NCI-H345 treated with DMSO at 0.1 percent for 48 hours (cell line): ENCODE data around the gene PCSK5.
"Not testable (repeated sequence)": the region's sequence is repeated elsewhere in the genome, so short reads cannot be mapped to it uniquely, and the experiment has no call there.

ENCODE experiments used
- DNase-seq: peaks from one replicate; lab custom pipeline; 2025; ENCODE audit not compliant: unreplicated experiment; lab: John Stamatoyannopoulos, UW

The PCSK5 gene

DNA sequence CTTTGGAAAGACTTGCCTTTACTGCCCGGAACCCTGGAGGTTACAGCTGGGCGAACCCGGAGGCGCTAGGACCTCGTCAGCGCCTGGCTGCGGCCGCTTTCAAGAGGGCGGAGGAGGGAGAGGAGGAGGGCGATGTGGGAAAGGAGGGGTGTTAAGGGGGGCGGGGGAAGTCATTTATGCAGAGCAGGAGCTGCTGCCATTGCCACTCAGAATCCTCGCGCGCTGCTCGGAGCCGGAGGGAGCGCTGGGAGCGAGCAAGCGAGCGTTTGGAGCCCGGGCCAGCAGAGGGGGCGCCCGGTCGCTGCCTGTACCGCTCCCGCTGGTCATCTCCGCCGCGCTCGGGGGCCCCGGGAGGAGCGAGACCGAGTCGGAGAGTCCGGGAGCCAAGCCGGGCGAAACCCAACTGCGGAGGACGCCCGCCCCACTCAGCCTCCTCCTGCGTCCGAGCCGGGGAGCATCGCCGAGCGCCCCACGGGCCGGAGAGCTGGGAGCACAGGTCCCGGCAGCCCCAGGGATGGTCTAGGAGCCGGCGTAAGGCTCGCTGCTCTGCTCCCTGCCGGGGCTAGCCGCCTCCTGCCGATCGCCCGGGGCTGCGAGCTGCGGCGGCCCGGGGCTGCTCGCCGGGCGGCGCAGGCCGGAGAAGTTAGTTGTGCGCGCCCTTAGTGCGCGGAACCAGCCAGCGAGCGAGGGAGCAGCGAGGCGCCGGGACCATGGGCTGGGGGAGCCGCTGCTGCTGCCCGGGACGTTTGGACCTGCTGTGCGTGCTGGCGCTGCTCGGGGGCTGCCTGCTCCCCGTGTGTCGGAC, at the start of gene PCSK5:
Gene PCSK5 (plus strand): TSS at position 202 of the 805 bp plus-strand sequence. CDS start 509 bp downstream, at position 711.
- DNase-seq, result peak; percentile 66

DNA sequence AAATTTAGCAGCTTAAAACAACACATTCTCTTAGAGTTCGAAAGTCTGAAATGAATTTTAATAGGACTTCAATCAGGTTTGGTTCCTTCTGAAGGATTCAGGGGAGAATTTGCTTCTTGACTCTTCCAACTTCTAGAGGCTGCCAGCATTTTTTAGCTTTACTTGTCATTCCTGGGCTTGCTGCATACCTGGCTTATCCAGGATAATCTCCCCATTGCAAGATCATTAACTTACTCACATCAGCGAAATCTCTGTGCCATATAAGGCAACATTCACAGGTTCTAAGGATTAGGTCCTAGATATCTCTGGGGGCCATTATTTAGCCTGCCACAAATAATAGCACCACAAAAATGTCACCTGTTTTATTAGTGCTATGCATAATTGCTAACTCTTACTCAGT, 46.2 kb upstream of the PCSK5 start:
- DNase-seq, result no peak

DNA sequence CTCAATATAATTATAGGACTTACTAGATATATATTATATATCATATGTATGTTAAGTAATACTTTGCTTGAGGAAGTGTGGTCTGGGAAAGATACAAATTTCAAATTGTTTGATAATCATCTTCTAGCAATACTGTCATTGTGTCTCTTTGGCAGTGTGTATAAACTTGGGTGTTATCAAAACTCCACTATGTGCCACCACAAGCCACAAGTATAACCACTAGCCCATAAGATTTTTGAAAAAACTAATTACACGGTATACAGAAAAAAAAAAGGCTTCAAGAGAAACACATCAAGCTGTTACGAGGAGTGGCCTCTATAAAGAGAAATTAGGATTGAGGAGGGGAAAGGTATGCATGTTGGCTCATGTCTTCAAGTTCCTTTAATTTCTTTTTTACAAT, 44.7 kb upstream of the PCSK5 start:
- no peak for DNase-seq

DNA sequence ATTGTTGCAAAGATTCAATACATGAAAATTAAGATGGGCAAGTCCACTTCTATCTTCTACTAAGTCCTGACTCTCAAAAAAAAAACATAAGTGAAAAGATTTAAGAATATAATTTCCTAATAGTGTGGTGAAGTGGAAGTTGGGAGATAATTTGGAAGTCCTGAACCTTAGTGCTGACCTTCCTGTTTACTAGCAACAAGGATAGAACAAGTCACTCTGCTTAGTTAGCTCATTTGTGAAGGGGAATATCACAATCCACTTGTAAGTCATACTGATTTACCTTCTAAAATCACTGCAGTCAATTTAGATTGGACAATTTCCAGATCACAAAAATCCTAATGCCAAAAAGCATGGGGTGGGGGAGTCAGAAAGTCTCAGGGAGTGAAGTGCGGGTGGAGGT, 43.4 kb upstream of the PCSK5 start:
- no peak for DNase-seq

DNA sequence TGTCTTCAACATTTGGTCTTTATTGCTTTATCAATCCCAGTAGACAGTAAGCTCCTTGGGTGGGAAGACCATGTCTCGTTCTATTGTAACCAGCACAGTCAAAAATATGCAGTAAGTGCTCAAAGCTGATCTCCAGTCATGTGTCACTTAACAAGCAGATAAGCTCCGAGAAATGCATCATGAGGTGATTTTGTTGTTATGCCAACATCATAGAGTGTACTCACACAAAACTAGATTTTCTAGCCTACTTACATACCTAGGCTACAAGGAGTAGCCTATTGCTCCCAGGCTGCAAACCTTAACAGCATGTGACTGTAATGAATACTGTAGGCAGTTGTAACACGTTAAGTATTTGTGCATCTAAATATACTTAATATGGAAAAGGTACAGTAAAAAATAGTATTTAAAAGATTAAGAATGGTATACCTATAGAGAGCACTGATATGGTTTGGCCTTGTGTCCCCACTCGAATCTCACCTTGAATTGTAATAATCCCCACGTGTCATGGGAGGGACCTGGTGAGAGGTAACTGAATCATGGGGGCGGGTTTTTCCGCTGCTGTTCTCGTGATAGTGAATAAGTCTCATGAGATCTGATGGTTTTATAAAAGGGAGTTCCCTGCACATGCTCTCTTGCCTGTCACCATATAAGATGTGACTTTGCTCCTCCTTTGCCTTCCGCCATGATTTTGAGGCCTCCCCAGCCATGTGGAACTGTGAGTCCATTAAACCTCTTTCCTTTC, 39.8 kb upstream of the PCSK5 start:
- no peak for DNase-seq

DNA sequence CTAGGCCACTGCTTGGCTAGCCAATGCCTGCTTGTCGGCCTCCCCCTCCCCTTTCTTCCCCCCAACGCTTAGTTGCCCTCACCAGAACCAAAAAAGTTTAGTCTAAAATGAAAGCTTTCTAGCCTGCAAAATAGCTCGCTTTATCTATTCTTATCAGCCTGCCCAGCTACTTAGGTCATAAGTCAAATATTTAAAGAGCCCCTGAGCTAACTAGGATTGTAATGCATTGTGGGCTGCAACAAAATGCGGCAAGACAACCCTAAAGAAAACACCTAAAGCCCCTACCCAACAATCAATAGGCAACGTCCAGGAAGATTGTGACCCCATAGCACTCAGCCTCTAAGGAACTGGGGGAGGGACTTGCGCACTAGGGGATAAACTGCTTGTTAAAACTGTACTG, 38.6 kb upstream of the PCSK5 start:
- no peak for DNase-seq

DNA sequence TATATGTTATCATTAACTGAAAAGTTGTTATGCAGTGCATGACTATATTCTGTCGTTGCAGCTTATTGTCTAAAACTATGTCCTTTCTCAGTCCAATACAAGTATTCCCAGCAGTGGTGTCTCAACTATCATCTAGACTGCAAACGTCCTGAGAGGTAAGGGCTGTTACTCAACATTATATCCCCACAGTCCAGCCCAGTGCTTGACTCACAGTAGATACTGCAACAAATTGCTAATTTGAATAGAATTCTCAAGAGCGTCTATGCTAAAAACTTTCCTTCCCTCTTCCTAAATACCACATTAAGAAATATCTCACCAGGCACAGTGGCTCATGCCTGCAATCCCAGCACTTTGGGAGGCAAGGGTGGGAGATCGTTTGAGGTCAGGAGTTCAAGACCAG, 37.7 kb upstream of the PCSK5 start:
- no peak for DNase-seq

DNA sequence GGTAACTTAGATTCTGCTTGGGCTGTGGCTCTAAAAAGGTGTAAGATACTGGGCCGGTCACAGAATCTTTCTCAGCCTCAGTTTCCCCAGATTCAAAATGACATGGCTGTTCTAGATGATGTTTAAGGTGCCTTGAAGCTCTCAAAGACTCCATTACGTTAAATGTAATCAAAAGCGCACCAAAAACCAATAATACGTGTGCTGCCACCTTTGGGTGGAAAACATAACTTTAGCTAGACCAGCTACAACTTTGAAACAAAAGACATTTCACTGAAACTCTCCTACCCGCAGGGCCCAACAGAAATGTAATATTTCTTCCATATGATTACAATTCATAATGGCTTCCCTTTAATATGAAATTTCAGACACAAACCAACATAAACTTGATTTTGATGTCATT, 35.0 kb upstream of the PCSK5 start:
- peak; percentile 21 for DNase-seq

DNA sequence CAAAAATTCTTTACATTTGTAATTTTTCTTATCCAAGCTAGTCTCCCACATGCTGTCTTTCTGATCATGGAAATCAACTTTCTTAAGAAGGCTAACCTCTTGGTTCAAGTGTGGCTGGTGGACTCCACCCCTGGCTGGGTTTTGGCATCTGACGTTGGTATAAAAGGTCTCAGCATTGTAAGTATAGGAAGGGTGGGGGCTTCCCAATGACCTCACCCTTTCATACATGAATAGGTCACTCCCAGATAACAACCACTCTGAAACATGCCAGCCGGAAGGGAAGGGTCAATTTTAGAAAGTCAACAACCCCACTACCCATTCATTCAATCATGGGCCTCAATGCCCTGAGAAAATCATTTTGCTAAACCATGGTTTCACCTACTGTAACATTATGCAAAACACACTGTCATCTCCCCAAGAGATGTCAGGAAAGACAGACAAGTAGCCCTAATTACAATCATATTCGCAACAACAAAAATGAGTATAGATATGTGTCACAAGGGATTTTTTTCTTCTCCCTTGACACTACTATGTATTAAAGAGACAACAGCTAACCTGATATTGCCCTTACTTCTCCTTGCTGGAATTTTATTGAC, 31.9 kb upstream of the PCSK5 start:
- no peak for DNase-seq

DNA sequence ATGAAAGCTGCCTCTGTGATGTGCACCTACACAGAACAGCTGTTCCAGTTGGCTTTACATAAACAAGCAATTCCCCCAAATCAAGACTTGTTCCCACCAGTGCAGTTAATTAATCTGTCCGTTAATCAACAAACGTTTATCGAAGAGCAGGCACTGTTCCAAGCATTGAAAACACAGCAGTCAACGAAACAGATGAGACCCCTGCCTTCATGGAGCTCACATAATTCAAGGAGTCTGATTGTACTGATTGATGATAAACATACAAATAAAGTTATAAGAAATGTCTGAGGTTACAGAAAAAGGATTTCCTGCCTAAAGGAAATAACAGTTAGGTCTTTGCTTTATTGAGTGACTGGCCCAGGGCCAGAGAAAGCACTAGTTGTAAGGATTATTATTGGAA, 26.2 kb upstream of the PCSK5 start:
- DNase-seq, result no peak

DNA sequence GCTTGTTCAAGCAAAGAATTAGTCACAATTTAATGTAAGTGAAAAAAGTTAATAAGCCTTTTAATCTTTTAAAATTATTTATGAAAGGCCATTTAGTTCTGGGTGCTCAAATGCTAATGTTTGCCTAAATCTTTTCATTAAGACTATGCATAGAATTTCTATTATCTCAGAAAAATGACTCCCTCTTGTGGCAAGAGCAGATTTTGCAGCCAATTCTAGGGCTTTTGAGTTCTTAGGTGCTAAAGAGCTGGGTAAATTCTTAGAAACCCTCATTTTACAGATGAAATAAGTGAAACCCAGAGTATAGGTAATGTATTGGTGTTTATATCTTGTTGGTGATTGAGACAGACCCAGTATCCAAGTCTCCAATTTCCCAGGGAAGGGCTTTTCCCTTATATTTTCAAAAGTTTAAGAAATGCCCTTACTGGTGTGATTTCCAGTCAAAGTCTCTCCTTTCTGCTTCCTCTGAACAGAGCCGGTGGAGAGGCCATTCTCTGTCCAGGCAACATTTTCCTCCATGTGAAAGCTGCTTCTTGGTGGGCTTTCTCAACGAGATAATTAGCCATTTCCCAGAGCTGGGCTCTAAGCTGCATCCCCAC, 24.1 kb upstream of the PCSK5 start:
- DNase-seq, result peak; percentile 37

DNA sequence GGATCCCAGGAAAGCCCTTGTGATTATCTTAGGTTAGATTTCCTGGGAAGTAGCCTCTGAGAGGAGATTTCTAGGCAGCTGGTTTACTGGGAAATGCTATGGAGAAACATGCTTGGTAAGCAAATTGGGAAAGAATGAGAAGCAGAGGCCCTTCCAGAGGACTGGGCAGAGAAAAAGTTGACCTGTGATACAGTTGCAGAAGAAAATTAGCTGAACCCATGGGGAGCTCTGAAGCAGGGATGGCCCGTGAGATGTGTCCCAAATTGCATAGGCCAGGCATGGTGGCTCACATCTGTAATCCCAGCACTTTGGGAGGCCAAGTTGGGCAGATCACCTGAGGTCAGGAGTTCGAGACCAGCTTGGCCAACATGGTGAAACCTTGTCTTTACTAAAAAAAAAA, 21.9 kb upstream of the PCSK5 start:
- not testable (repeated sequence) for DNase-seq

DNA sequence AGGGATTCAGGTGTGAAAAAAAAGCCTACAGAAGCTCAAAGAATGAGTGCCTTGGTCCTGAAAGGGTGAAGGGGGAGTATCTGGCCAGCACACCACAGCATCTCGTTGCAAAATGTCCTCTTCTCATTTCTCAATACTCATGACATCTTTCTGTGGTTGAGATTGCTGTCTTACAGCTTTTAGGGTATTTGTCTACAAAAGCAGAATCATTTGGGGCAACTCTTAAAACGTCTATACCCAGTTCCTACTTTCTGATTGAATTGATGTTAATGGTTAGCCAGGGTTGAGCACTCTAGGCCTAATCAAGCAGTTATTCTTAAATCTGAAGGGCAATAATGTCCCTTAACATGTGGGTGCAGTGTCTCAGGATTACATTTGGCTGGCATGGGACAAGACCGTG, 21.2 kb upstream of the PCSK5 start:
- DNase-seq, result no peak

DNA sequence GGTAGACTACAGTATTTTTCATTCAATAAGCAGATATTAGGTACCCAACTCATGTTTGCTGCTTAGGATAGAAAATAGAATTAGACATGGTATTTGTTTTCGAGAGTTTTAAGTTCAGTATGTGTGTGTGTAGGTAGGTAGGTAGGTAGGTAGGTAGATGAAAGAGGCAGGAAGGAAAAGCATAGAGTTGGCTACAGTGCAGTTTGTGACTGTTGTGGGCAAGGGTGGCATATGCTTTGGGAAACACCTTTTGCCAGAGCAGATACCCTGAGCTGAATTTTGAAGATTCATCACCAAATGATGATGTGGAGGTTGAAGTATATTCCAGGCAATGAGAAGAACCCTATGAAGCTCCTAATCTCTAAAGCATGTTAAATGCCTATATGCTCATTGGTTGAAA, 20.0 kb upstream of the PCSK5 start:
- DNase-seq, result no peak

DNA sequence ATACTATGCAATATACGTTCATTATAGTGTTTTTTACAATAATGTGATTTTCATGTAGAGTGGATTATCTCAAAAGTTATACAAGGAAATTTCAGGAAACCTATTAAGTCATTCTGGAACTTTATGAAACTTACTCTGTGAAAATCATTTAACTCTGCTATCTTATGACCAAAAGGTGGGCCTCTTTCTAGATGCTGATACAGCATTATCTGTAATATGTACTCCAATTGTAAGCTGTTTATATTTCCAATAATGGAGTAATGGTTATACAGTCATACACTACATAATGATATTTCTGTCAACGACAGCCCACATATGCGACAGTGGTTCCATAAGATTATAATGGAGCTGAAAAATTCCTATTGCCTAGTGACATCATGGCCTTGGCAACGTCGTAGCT, 18.8 kb upstream of the PCSK5 start:
- no peak for DNase-seq

DNA sequence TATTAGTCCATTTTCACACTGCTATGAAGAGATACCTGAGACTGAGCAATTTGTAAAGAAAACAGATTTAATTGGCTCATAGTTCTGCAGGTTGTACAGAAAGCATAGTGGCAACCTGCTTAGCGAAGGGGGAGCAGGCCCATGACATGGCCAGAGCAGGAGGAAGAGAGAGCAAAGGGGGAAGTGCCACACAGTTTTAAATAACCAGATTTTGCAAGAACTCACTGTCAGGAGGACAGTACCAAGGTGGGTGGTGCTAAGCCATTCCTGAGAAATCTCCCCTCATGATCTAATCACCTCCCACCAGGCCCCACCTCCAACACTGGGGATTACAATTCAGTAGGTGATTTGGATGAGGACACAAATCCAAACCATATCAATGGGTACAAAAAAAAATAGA, 16.8 kb upstream of the PCSK5 start:
- no peak for DNase-seq

DNA sequence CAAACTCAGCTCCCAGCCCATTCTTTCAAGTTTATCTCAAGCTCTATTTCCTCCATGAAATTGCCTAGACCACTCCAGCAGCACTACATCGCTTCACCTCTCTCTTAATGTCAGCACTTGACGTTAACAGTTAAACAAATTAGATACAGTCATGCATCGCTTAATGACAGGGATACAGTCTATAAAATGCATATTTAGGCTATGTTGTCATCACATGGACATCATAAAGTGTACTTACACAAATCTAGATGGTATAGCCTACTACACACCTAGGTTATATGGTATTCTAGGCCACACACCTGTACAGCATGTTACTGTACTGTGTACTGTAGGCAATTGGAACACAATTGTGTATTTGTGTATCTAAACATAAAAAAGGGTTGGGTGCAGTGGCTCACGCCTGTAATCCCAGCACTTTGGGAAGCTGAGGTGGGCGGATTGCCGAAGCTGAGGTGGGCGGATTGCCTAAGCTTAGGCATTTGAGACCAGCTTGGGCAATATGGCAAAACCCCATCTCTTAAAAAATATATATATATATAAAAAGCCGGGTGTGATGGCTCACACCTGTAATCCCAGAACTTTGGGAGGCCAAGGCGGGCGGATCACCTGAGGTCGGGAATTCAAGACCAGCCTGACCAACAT, 13.4 kb upstream of the PCSK5 start:
- DNase-seq, result no peak

DNA sequence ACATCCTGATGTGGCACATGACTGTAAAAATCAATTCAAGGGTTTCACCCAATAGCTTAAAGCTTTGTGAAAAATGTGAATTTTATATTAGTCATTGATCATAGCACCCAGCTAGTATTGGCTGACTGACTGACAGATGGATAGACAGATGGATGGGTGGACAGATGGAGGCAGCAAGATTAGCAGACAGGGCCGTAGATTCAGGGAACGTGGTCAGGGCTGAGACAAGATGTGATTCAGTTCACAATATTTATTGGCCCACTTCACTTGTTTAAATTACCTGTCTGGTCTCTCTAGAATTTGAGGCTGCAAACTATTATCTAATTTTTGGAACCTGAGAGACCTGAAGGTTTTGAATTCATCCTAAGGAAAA, 12.0 kb upstream of the PCSK5 start:
- DNase-seq, result no peak

DNA sequence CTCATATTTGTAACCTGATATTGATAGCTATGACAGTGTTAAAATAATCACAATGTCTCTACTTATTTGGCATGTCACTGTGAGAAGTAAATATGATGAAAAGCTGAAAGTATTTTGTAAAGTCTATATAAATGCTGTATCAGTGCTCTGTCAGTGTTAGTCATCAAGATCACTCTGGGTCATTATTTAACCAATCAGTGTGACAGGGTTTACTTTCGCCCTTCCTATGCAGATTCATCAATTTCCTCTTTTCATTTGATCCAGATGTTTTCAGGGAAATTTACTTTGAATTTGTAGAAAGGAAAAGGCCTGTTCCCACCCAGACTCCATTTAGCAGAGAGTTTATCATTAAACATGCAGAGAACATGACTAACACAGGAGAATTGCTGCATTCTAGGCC, 9.9 kb upstream of the PCSK5 start:
- no peak for DNase-seq

DNA sequence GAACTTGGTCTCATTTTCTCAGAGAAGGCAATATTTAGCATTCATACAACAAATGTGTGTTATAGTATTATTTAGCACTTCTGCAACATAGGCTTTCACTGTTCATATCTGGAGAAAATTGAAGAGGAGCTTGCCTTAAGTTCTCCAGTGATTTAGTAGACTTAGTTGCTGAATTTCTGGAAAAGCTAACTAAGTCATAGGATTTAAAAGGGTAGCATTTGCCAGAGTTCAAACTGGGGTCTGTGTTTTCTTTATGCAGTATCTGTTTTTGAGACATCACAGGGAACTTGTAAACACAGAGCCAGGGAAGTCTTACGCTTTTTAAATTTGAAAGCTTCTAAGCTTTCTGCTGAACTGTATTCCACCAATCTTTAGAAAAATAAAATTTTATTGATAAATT, 8.7 kb upstream of the PCSK5 start:
- DNase-seq, result no peak

DNA sequence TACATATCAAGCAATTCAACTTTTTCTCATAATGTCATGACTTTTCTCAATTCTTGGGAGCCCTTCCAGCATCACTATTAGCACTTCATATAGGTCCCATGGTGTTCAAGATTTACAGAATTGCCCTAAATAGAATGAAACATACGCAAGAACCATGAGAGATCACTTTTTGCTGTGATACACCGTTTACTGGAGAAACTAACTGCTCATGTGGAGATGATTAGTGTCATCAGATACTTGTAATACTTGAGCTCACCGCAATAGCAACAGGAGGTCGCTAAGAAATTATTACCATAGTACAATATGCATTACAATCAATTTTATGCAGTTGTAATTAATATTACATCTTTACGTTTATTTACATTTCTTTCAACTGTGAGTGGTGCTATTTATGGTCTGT, 4.8 kb upstream of the PCSK5 start:
- no peak for DNase-seq
